AG09319 (cell line): ENCODE results near the gene KCNAB1.

ENCODE experiments used
- DNase-seq: peaks from one replicate; pipeline ENCODE4 v3.0.0-alpha.2; 2010; ENCODE audit warnings: low read depth; ENCODE audit errors: extremely low read depth
- TF ChIP-seq, protein P1 (sequence below): IDR thresholded peaks from 2 replicates; pipeline ENCODE4 v1.5.1; 2011; ENCODE audit warnings: low read depth, mild to moderate bottlenecking, inconsistent platforms, low read length, moderate library complexity

The KCNAB1 gene

DNA sequence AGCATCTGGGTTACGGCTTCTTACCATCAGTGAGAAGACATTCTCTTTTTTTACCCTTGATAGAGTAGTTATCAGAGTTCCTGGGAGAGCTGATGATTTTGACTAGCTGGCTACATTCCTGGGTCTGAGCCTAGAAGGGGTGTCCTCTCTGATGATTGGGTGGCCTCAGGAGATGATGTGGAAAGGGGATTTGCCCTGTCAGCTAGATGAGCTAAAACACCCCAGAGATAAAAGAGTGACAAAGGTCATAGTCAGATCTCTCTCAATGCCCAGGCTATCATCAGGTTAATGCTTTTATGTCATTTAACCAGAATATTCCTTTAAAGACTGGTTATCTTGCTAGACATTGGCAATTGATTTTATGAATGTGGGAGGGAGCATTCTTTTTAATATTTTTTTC lies 130.2 kb downstream of the KCNAB1 start:
- TF ChIP-seq, protein P1, sequence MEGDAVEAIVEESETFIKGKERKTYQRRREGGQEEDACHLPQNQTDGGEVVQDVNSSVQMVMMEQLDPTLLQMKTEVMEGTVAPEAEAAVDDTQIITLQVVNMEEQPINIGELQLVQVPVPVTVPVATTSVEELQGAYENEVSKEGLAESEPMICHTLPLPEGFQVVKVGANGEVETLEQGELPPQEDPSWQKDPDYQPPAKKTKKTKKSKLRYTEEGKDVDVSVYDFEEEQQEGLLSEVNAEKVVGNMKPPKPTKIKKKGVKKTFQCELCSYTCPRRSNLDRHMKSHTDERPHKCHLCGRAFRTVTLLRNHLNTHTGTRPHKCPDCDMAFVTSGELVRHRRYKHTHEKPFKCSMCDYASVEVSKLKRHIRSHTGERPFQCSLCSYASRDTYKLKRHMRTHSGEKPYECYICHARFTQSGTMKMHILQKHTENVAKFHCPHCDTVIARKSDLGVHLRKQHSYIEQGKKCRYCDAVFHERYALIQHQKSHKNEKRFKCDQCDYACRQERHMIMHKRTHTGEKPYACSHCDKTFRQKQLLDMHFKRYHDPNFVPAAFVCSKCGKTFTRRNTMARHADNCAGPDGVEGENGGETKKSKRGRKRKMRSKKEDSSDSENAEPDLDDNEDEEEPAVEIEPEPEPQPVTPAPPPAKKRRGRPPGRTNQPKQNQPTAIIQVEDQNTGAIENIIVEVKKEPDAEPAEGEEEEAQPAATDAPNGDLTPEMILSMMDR: no peak
- no peak for DNase-seq

DNA sequence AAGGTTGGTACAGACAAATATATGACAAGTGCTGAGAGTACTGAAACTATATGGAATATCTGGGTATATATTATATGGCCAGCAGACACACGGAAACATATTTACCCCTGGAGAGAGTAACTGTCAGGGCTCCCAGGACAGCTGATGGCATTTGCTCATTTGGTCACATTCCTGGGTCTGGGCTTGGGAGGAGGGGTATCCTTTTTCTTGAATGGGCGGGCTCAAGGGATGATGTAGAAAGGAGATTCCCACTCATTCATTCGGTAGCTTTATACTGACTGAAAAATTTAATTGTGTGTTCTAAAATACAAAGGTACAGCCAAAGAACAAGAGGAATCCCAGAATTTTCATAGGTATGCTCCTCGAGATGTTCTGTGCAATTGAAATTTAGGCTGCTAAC lies 131.0 kb downstream of the KCNAB1 start:
- no peak for DNase-seq
- TF ChIP-seq, protein P1: no peak

DNA sequence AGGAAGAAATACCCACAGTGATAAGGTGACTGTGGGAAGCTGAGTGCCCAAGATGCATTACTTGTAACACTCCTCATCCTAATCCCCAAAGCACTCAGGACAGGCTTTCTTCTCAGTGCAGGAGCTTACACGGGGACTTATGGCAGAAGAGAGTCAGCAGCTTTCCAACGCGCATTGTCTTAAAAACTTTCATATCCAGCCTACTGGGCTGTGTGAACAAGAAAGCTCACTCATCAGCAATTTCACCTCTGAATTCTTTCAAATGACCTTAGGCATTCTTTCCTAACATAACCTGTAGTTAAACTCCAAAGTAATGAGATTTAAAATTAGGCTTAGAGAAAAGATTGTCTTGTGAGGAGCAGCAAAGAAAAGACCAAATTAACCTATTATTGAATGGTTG lies 132.3 kb downstream of the KCNAB1 start:
- DNase-seq: no peak
- TF ChIP-seq, protein P1: no peak

DNA sequence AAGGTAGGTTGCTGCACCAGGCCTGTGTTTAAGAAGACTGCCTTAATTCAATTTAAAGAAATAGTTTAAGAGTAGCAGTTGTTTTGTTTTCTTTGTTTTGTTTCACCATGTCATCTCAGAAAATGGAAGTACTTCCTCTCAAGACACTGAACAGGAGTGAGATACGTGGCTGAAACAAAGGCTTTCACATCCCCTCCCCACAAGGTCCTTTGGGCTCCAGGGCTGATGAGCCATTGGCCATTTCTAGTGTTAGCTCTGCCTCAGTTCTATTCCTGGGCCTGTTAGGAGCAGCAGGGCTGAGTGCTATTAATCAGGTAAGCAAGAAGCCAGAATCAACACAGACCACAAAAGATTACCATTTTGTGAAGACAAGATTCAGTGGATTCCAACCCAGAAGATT lies 132.8 kb downstream of the KCNAB1 start:
- TF ChIP-seq, protein P1: no peak
- no peak for DNase-seq

DNA sequence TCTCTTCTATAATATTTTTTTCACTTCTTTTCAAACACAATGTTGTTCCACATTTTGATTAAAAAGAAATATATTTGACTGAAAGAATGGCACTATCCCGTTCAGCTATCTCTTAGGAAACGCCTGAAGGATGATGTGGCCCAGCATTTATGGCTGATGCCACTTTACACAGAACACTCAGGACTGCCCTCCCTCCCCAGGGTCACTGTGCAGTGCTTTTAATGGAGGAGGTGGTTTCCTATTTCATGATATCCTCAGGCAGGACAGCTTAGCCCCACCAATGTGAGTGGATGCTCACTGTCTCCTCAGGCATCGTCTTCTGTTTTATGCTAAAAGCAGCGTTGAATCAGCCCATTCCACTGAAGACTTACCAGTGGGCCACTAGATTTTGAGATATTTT lies 135.9 kb downstream of the KCNAB1 start:
- no peak for DNase-seq
- TF ChIP-seq, protein P1: no peak

DNA sequence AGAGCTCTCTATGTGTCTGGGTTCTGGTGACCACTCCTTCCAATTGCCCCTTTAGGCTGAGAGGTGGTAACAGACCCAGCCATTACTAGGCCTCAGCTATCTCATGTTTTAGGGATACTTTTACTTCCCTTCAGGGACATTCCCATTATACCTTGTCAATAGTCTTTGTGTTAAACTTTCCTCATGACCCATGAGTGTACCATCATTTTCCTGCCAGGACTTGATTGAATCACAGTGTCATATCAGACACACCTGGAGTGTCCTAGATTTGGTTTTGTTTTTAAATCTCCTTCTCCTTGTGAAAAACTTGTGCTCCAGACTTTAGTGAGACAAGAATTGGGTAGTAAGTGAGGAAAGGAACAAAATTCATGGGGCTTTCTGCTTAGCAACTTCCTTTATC lies 136.6 kb downstream of the KCNAB1 start:
- TF ChIP-seq, protein P1: no peak
- no peak for DNase-seq

DNA sequence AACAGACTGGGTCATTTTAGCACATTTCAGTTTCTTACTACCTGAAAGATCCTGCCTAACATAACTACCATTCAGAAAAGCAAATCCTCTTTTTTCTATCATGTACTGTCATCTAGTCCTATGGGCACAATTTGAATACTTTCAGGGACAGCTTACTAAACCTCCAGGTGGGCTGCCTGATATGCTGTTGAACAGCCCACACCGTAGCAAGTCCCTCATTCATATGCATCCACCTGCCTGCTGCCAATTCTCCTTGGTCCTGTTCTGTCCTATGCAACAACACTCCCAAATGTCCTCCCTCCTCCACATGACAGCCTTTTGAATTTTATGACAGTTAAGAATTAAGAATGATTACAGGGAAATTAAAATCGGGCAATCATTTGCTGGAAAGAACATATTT lies 137.9 kb downstream of the KCNAB1 start:
- TF ChIP-seq, protein P1: no peak
- DNase-seq: no peak
